Measurements from ENCODE around the gene MCF2L2.
"Not testable (repeated sequence)": the region's sequence is repeated elsewhere in the genome, so short reads cannot be mapped to it uniquely, and the experiment has no call there.

The MCF2L2 gene

GRCh38 chr3:183172051-183172639 is 256.3 kb downstream of the MCF2L2 start:
- H3K4me3 ChIP-seq (ENCODE audit: low read depth, low read length): no peak overlapping the region
- DNase-seq (ENCODE audit: low read depth): no peak
- no peak for TF ChIP-seq POLR2A (IDR thresholded peaks at IDR 0.05; ENCODE audit: extremely low read depth, insufficient read length)
- TF ChIP-seq MYC (IDR thresholded peaks at IDR 0.05; ENCODE audit: low read depth, low read length): no peak
- TF ChIP-seq CTCF (IDR thresholded peaks at IDR 0.05; ENCODE audit: low read depth, low read length): no peak
- no peak for TF ChIP-seq MAX (IDR thresholded peaks at IDR 0.05; ENCODE audit: low read depth, low read length)

- DNase-seq (ENCODE audit: low read depth); H3K4me3 ChIP-seq (ENCODE audit: low read depth, low read length): not testable (repeated sequence)
These were observed 260.4 kb downstream of the MCF2L2 start for GRCh38 chr3:183167975-183168374.

- TF ChIP-seq MAX (IDR thresholded peaks at IDR 0.05; ENCODE audit: low read depth, low read length) (no peak), CTCF (IDR thresholded peaks at IDR 0.05; ENCODE audit: low read depth, low read length) (no peak), POLR2A (IDR thresholded peaks at IDR 0.05; ENCODE audit: extremely low read depth, insufficient read length) (no peak), MYC (IDR thresholded peaks at IDR 0.05; ENCODE audit: low read depth, low read length) (no peak)
- no peak for DNase-seq (ENCODE audit: low read depth)
- no peak overlapping the region for H3K4me3 ChIP-seq (ENCODE audit: low read depth, low read length)
These were observed 264.9 kb downstream of the MCF2L2 start for GRCh38 chr3:183163563-183163962.

- no peak for DNase-seq (ENCODE audit: low read depth)
- H3K4me3 ChIP-seq (ENCODE audit: low read depth, low read length): no peak overlapping the region
- TF ChIP-seq MYC (IDR thresholded peaks at IDR 0.05; ENCODE audit: low read depth, low read length) (no peak), POLR2A (IDR thresholded peaks at IDR 0.05; ENCODE audit: extremely low read depth, insufficient read length) (no peak), MAX (IDR thresholded peaks at IDR 0.05; ENCODE audit: low read depth, low read length) (no peak), CTCF (IDR thresholded peaks at IDR 0.05; ENCODE audit: low read depth, low read length) (no peak)
These were observed 266.7 kb downstream of the MCF2L2 start for GRCh38 chr3:183161552-183162336.

- no peak for TF ChIP-seq MAX (IDR thresholded peaks at IDR 0.05; ENCODE audit: low read depth, low read length)
- no peak for TF ChIP-seq POLR2A (IDR thresholded peaks at IDR 0.05; ENCODE audit: extremely low read depth, insufficient read length)
- TF ChIP-seq MYC (IDR thresholded peaks at IDR 0.05; ENCODE audit: low read depth, low read length): no peak
- TF ChIP-seq CTCF (IDR thresholded peaks at IDR 0.05; ENCODE audit: low read depth, low read length): no peak
- no peak overlapping the region for H3K4me3 ChIP-seq (ENCODE audit: low read depth, low read length)
- no peak for DNase-seq (ENCODE audit: low read depth)
These were observed 267.8 kb downstream of the MCF2L2 start for GRCh38 chr3:183160616-183161015.

- peak; percentile 35 for DNase-seq (ENCODE audit: low read depth)
- H3K4me3 ChIP-seq (ENCODE audit: low read depth, low read length): no peak overlapping the region
- TF ChIP-seq CTCF (IDR thresholded peaks at IDR 0.05; ENCODE audit: low read depth, low read length) (peak; percentile 47), MYC (IDR thresholded peaks at IDR 0.05; ENCODE audit: low read depth, low read length) (no peak)
These were observed 269.1 kb downstream of the MCF2L2 start for GRCh38 chr3:183159333-183159732.

Data from NB4 (cell line).